Hippocampal formation (tissue), 2 donors: ENCODE results near the gene TSPAN11.
"Not testable (repeated sequence)": the region's sequence is repeated elsewhere in the genome, so short reads cannot be mapped to it uniquely, and the experiment has no call there.

Source experiments
- DNase-seq, 2 donors: peaks; one replicate each; lab custom pipeline; 2025; lab: John Stamatoyannopoulos, UW

Gene TSPAN11, protein sequence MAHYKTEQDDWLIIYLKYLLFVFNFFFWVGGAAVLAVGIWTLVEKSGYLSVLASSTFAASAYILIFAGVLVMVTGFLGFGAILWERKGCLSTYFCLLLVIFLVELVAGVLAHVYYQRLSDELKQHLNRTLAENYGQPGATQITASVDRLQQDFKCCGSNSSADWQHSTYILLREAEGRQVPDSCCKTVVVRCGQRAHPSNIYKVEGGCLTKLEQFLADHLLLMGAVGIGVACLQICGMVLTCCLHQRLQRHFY

DNA sequence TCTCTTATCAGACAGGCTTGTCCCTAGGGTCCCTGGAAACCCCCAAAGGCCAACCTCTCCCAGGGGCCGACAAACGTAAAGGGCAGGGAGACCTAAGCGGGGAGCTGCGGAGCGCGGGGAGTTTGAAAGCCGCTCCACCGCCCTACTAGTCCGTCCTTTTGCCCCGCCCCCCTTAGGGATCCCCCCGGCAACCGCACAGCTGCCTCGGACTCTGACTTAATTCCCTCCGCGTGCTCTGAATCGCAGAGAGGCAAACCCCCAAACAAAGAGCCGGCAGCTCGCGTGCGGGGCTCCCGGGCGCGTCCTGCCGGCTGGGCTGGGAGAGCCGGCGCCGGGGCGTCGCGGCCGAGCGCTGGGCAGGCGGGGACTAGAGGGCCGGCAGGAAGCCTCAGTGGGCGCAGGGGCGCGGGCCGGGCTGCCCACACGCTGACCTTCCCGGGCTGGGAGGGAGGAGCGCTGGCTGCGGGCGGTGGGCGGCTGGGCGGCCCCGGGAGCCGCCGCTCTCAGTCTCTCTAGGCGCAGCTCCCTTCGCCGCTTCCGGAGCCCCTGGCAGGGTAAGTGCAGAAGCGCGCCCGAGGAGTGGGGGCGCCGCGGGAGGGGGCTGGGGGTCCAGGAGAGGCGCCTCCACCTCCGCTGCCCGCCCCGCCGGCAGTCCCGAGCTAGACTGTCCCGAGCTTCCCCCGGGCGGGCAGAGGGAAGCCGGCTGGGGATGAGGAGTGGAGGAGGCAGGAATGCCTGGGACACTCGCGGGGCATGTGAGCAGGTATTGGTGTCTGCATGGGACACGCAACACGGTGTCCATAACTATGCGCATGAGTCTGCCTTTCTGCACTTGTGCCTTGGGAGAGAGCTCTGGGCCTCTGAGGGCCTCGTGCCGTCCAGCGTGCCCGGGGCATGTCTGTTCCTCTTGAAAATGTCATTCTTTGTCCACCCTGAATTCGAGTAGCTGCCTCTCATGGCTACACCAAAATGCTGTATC lies at the start of gene TSPAN11:
TSS of gene TSPAN11 (plus strand) at position 506 of the 979 bp plus-strand sequence. CDS start 27,244 bp downstream, outside the sequence.
- peak; percentile 22 to 39 for DNase-seq

DNA sequence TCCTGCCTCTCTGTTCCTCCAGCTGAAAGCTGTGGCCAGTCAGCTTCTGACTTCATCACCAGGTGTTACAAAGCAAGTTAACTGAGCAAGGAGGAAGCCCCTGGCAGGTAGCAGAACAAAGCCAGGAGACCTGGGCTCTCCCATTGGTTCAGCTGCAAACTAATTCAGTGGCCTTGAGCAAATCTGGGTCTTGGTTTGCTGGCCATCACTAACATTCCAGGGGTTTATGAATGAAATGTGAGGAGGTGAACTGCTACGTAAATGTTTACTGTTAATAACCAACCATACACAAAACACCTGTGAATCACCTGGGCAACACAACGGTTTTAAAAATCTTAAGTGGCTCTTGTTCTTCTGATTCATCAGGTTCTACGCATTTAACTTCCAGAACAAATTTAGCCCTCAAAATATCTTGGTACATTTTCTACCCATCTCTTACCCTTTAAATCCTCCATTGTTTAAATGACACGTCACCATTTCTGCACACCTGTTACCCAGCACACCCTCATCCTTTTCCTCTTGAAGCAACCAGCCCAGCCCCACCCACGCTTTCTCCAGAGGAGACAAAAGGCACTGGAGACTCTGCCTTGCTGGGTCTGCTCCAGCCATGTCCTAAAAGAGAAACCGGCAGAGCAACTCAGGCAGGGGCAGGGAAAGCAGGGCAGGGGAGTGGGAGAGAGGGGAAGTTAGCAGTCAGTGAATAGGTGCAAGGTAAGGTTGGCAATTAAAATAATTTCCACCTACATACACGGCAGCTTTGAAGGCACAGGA lies 49.3 kb upstream of the TSPAN11 start:
- no peak for DNase-seq

- no peak for DNase-seq
Observed at GRCh38 chr12:30878024-30878423, 48.5 kb upstream of the TSPAN11 start.

DNA sequence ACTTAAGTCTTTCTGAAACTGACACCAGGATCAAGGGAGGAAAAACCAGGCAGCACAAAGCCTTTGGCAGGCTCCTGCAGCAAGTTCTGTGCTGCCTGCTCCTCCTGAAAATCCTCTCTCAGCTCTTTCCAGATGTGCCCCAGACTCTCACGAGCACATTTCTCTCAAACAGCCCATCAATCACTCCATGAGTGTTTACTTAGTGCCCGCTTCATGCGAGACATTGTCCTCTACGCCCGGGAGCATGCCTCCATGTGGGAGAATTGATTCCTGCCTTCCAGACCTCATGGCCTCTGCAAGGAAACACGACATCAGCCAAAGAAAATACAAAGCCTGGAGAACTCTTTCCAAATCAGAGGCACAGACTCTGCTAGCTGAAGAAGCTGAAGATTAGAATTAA lies 46.5 kb upstream of the TSPAN11 start:
- no peak for DNase-seq

- DNase-seq: no peak
Observed at GRCh38 chr12:30880813-30881212, 45.7 kb upstream of the TSPAN11 start.

GRCh38 chr12:30882706-30883105 lies 43.8 kb upstream of the TSPAN11 start:
- DNase-seq: peak in 1 of 2 donors; percentile 2

DNA sequence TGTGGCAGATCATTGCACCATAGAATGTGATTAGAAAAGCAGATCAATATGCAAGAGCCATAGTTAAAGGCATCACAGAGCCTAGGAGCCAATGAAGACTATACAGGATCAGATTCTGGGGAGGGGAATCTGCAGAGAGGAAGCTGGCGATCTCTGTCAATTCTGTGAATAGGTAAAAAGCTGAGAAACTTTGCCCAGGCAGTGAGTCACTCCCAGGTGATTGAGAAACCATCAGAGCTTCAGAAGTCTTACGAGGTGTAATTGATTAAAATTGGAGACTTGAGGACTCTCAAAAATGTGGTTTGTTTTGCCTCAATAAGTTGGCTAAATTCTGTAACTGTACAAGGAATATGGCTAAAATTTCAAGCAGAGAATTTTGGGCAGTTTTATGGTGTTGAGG lies 41.7 kb upstream of the TSPAN11 start:
- no peak for DNase-seq

DNA sequence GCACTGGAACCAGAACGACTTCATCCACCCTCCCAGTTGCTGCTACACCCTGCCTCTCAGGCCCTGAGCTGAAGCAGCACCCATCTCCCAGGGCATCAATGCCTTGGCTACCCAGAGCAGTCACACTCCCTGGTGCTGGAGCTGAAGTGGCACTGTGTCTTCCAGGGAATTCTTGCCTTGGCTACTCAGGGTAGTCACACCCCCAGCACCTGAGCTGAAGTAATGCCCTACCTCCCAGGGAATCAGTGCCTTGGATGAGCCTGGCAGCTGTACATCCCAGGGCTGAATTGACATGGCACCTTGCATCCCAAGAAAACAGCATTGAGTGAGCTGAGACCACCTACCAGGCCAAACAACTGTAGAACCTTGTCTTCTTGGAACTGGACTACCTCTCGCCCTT lies 41.2 kb upstream of the TSPAN11 start:
- DNase-seq: no peak

GRCh38 chr12:30887226-30887625 lies 39.3 kb upstream of the TSPAN11 start:
- no peak for DNase-seq

GRCh38 chr12:30888241-30888640 lies 38.3 kb upstream of the TSPAN11 start:
- DNase-seq: no peak

- DNase-seq: not testable (repeated sequence)
Observed at GRCh38 chr12:30894531-30894930, 32.0 kb upstream of the TSPAN11 start.

GRCh38 chr12:30896461-30896860 lies 30.1 kb upstream of the TSPAN11 start:
- peak in 1 of 2 donors; percentile 45 for DNase-seq

- DNase-seq: no peak
Observed at GRCh38 chr12:30898846-30899245, 27.7 kb upstream of the TSPAN11 start.

DNA sequence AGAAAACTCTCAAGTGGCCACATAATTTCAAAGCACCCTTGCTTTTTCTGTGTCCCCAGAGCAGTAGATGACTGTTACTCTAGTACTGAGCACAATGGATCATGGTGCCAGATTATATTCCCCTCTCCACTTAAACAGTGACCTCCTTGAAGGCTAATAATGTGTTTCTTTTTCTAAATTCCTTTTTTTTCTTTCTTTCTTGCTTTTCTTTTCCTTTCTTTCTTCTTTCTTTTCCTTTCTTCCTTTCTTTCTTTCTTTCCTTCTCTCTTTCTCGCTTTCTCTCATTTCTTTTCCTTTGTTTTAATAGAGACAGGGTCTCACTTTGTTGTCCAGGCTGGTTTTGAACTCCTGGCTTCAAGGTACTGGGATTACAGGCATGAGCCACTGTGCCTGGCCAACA lies 26.2 kb upstream of the TSPAN11 start:
- no peak for DNase-seq

DNA sequence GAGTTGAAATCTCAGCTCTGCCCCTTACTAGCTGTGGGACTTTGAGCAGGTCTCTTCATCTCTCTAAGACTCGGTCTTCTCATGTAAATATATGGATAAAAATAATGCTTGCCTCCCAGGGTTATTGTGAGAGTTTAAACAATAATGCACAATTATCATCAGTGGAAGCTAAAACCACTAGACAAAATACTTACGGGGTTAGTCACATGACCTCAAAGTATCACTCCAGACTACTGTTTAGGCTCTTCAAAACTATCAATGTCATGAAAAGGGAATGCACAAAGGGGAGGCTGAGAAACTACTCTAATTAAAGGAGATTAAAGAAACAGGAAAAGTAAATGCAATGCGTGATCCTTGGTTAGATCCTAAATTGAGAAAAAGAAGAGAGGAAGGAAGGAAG lies 24.5 kb upstream of the TSPAN11 start:
- no peak for DNase-seq

GRCh38 chr12:30902596-30902995 lies 24.0 kb upstream of the TSPAN11 start:
- DNase-seq: no peak

- DNase-seq: no peak
Observed at GRCh38 chr12:30905463-30906009, 21.0 kb upstream of the TSPAN11 start.

GRCh38 chr12:30908076-30908721 lies 18.3 kb upstream of the TSPAN11 start:
- no peak for DNase-seq

DNA sequence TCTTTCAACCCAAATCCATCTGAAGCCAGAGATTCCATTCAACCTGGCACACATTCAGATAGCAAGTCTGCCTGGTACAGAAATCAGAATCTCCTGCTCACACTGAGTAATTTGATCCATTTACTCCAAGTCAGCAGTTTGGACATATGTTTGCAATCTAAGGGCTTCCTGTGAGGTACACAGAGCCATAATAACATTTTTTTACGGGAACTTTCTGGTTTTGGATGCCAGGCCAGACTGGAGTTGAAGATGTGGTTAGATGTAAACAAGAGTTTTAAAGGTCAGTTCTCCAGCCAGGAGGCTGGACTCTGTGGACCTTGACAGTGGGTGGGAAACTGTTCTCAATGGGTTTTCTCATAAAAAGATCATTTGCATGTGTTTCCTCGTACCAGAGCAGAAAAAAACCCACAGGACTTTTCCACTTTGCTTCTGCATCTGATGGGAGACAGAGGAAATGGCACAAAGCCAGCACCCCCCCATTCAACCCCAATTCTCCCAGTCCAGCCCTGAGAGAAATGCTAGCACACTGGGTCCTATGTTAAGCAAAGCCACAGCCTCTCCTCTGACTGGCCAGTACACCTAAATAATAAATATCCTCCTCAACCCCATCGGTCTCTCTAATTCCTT lies 17.7 kb upstream of the TSPAN11 start:
- no peak for DNase-seq

DNA sequence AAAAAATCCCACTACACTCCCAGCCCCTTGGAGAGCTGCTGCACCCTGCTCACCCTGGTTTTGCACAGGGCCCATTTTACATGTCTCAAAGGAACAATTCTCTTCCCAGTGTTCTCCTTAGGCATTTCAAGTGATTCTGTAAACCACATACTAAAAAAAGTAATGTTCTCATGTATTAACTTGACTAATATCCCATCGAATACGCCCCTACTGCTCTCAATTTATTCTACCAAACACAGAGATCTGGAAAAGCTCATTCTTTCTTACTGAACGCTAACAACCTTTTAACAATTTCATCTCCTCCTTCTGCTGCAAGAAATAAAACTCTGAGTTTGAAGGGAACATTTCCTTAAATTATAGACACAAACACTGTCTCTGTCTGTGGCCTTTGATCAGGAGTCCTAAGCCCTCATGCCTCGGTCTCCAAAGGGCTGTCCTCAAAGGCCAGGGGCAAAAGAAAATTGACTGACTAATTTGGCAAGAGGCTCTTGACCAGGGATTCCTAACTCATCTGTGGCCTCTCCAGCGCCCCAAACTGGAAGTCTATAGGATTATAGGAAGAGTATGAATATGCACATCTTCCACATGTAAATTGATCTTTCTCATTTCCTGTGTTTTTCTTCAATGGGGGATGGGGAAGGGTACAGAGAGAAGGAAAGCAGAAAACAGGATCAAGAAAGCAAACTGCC lies 17.1 kb upstream of the TSPAN11 start:
- DNase-seq: no peak

GRCh38 chr12:30910038-30910350 lies 16.6 kb upstream of the TSPAN11 start:
- DNase-seq: no peak
